ENCODE data around the gene SH3BP1.
A peak's percentile ranks its signal among the peaks of the same experiment; 100 is the strongest.

SH3BP1 gene

DNA sequence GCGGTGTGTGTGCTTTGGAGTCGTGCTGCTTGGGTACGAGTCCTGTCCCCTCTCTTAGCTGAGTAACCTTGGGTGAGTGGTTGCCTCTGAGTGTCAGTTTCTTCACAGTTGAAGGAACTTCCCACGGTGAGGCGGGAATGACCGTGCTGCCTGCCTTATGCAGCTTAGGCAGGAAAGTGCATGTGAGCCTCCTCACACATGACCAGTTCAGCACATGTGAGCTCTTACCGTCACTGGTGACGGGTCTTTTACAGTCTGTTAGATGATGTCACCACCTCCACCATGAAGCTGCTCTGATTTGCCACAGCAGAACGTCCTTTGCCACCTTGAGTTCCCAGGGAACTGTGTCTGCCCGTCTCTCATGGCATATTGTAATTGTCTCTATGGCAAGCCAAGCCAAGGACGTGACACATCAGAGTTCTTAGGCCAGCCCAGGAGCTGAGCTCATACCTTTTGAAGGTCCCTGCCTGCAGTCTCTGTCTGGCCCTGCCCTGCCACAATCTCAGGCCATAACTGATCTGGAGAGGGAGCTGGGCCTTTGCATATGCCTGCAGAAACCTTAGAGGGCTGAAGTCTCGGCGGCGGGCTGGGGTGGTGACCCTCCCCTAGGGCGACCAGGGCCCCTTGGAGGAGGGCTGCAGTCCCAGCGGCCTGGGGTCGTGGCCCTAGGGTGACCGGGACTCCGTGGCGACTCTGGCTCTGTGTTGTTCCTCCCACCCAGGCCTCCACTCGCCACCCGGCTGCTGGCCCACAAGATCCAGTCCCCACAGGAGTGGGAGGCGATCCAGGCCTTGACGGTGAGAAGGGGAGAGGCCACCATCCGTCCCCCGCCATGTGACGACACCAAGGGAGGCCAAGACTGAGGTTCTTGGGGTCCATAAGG is 23.0 kb upstream of the SH3BP1 start:
- ATAC-seq (no peak), DNase-seq (no peak)

DNA sequence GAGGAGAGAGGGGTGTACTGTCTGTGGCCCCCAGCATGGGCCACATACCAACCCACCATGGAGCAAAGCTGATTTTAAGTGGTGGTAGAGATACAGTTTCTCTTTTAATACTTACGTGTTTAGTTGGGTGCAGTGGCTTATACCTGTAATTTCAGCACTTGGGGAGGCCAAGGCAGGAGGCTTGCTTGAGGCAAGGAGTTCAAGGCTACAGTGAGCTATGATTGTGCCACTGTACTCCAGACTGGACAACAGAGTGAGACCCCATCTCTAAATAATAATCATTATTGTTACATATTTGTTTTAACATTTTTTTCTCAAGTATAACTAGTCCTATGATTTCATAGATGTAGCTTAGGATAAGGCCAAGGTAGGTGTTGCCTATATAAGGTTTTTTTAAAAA is 22.0 kb upstream of the SH3BP1 start:
- ATAC-seq (no peak), DNase-seq (no peak)

DNA sequence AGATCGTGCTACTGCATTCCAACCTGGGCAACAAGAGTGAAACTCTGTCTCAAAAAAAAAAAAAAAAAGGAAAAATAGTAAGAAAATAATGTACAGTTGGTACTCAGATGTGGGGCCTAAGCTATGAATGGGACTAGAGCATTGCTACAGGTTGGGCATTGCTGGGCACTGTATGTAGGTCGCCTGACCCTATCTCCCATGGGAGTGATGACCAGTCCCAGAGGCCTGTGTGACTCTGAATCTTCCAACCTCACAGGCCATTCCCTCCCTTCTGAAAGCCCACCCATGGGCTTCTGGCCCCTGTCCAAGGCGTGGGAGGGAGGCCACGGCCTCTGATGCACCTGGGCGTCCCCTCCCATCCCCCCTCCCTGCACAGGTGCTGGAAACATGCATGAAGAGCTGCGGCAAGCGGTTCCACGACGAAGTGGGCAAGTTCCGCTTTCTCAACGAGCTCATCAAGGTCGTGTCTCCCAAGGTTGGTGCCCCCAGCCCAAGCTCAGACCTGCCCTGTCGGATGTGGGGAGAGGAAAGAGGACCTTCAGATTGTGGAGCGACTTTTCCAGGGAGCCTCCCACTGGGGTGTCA is 21.3 kb upstream of the SH3BP1 start:
- ATAC-seq: no peak
- DNase-seq: no peak

DNA sequence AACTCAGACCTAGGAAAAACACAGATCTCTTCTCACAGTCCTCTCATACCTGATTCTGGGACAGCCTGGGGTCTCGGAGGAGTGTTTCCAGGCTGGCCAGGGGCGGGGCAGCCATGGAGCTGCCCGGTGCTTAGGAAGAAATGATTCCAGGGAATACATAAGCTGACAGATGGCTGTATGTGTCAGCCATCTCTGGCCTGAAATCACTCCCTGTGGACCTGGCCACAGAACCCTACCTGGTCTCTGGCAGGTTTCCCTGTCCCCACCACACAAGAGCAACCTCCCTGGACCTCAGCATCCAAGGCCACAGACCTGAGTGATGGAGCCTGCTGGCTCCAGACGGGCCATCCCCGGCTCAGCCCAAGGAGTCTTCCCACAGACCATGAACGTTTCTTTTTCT is 20.8 kb upstream of the SH3BP1 start:
- no peak for DNase-seq
- no peak for ATAC-seq

DNA sequence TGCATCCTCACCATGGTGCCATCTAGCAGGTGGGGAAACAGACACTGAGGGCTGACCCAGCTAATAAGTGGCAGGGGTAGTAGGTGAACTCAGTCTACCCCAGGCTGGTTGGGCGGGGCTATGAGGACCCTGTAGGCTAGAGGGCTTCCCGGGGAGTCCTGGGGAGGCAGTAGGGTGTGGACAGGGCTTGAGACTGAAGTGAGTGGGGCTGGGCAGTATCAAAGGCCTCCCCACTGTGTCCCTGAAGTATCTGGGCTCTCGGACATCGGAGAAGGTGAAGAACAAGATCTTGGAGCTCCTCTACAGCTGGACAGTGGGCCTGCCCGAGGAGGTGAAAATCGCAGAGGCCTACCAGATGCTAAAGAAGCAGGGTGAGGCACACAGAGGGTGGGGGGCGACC is 19.5 kb upstream of the SH3BP1 start:
- DNase-seq (no peak), ATAC-seq (no peak)

DNA sequence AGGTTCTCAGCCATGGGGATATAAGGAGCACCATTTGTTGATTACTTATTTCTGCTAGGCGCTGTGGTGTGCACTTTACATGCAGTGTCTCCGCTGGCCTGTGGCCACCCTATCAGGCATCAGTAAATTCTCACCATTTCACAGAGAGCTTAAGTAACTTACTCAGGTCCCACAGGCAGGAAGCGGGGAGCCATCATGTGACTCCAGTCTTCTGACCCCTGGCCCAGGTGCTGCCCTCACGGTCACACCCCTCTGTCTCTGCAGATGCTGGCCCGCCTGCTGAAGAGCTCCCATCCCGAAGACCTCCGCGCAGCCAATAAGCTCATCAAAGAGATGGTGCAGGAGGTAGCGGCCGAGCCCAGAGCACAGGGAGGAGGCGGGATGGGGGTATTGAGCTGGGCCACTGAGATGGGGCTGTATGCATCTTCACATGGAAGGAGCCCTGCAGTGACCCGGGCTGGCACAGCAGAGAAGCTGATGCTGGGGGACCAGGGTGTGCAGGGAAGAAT is 18.1 kb upstream of the SH3BP1 start:
- DNase-seq: no peak
- no peak for ATAC-seq

DNA sequence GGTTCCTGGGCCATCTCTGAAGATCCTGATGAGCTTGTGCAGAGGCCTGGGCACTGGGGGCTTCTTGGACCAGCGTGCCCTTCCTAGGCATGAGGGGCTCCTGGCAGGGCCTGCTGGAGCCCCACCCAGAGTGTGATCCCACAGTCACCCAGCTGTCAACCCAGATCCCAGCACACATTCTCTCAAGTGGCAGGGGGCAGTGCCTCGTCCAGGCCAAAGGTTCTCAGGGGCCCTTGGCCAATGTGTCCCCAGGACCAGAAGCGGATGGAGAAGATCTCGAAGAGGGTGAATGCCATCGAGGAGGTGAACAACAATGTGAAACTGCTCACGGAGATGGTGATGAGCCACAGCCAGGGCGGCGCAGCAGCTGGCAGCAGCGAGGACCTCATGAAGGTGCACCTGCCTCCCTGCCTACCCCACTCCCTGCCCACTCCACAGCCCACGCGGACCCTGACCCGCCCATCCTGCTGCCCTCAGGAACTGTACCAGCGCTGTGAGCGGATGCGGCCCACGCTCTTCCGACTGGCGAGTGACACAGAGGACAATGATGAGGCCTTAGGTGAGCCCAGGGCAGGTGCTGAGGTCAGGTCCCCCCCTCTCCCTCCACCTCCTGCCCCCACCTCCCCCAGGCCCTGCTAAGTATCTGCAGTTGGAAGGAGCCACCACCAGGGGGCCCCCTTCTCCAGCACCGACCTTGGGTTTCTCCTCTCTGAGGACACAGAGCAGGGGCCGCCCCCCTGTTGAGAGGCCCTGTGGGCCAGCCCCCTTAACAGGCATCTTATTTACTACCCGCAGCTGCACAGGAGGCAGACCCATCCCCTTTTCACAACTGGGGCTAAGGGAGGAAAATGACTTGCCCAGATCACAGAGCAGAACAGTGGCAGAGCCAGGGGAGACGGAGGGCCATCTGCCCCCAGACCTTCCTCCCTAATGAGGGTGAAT is 16.1 kb upstream of the SH3BP1 start:
- DNase-seq: peak; percentile 84

DNA sequence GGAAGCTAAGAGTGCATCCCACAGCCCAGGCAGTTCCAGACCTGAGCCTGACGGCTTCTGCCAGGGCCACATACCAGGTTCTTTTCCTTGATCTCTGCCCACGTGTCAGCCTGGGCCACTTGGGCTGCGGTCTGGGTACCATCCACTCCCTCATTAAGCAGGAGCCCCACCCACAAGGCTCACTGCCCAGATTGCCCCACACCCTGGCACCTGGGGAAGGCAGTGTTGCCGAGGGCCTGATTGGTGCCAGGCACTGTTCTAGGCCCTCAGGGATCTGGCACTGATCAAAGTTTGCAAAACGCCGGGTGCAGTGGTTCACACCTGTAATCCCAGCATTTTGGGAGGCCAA is 15.5 kb upstream of the SH3BP1 start:
- ATAC-seq: no peak

More for the DNA sequence above, 16.1 kb upstream of the SH3BP1 start:
- ATAC-seq: peak; percentile 72

DNA sequence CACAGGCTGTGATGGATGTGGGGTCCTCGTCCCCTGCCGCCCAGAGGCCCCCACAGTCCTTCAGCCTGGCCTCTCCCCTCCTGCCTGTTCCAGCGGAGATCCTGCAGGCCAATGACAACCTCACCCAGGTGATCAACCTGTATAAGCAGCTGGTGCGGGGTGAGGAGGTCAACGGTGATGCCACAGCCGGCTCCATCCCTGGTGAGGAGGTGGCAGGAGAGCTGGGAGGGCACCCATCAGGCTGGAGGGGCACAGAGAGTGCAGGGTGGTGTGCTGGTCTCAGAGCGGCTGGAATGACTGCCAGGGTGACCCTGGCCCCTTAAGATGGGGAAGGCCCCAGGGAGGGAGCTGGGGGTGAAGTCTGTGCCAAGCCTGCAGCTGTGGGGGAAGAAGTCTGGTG is 14.6 kb upstream of the SH3BP1 start:
- ATAC-seq: no peak
- no peak for DNase-seq

More for the DNA sequence above, 15.5 kb upstream of the SH3BP1 start:
- no peak for DNase-seq

DNA sequence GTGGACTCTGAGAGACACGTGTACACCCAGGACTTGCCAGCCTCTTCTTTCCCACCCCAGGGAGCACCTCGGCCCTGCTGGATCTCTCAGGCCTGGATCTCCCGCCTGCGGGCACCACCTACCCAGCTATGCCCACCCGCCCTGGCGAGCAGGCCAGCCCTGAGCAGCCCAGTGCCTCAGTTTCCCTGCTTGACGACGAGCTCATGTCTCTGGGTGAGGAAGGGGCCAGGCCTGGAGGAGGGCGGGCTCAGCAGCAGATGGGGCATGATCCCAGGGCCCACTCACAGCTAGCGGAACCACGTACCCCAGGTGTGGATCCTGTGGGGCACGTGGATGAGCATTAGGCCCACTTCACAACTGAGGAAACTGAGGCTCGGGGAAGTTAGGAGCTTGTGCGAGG is 13.7 kb upstream of the SH3BP1 start:
- ATAC-seq (no peak), DNase-seq (no peak)

DNA sequence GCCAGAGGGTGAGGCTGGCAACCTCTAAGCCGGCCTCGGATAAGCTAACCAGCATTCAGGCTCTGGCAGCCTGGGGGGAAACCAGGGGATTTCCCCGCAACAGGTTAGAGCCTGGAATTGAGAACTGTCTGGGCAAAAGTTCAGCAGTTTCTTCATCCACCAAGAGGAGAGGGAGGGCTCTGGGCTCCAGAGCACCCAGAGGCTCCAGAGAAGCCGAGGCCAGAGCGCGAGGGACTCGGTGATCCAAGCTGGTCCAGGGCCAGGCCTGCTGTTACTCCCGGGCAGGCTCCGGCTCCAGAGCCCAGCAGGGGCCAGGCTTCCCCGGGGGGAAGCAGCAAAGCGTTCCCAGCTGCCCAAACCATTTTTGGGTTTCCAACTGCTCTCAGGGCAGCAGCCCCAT is 13.3 kb upstream of the SH3BP1 start:
- DNase-seq: no peak
- no peak for ATAC-seq

DNA sequence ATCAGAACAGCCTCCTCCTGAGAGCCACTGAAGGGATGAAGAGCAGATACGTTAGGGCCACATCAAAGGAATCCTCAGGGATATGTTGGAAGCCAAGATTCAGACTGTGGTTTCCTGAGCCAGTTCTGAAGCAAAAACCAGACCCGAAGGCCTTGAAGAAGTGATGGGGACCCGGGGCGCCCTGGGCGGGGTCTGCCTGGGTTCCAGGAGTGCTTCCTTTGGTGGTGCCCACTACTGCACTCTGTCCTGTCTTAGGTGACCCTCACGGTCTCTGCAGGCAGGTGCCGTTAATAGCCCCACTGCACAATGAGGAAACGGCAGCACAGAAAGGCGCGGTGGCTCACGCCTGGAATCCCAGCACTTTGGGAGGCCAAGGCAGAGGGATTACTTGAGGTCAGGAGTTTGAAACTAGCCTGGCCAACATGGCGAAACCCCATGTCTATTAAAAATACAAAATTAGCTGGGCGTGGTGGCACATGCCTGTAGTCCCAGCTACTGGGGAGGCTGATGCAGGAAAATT is 12.9 kb upstream of the SH3BP1 start:
- ATAC-seq (no peak), DNase-seq (no peak)

DNA sequence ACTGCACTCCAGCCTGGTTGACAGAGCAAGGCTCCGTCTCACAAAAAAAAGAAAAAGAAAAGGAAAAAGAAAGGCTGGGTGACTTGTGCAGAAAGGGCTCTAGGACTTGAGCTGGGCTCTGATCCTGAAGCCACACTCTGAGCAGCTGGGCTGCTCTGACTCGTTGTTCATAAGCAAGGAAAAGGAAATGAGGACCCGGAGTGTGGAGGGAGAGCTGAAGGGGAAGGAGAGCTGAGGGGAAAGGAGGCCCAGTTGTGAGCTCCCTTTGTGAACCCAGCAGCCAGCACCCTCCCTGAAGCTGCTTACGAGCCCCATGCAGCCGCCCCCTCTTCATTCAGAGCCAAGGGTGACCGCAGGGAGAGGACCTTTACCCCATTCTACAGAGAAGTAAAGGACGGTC is 12.3 kb upstream of the SH3BP1 start:
- ATAC-seq: peak; percentile 24
- DNase-seq: no peak

DNA sequence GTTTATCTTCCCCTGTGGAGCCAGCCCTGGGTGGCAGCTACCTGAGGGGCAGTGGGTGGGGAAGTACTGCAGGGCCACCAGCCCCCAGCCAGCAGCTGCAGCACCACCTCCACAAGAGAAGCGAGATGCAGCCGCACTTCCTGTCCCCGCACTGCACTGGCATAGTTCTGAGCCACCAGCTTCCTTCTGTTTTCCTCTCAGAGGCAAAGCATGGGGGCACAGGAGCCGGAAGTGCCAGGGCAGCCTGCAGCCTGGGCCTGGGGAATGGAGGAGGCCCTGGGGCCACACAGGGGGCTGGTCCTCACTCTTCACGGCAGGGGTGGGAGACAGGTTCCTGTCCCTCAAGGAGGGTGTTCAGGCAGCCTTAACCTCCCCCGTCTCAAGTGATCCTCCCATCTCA is 11.9 kb upstream of the SH3BP1 start:
- ATAC-seq: peak; percentile 50

DNA sequence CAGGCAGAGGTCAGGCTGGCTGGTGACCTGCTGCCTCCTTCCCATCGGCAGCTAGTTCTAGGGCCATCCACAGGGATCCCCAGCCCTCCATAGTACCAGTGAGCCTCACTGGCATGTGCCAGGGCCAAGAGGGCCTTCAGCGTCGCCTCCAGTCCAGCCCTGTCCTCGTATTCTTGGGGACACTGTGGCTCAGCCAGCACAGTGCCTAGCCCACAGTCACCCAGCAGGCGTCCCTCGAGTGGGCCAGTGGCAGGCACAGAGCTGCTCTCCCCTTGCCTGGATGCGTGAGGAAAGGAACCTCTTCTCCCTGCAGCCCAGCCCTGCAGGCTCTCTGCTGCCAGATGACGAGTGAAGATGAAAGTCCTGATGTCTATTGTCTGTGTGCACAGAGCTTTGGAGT is 10.6 kb upstream of the SH3BP1 start:
- ATAC-seq: no peak

More for the DNA sequence above, 11.9 kb upstream of the SH3BP1 start:
- peak; percentile 60 for DNase-seq

DNA sequence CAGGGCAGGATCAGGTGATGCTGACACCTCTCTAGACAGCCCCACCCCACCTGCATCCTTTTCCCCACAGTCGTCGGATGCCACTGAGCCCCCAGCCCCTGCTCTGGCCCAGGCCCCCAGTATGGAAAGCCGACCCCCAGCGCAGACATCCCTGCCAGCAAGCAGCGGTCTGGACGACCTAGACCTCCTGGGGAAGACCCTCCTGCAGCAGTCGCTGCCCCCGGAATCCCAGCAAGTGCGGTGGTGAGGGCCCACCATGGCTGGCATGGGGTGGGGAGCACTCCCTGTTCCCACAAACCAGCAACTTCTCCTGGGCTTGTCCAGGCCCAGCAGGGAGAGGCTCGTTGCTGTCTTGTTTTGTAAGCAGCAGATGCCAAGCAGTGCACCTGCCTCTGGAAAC is 9.5 kb upstream of the SH3BP1 start:
- DNase-seq: no peak

More for the DNA sequence above, 10.6 kb upstream of the SH3BP1 start:
- no peak for DNase-seq

DNA sequence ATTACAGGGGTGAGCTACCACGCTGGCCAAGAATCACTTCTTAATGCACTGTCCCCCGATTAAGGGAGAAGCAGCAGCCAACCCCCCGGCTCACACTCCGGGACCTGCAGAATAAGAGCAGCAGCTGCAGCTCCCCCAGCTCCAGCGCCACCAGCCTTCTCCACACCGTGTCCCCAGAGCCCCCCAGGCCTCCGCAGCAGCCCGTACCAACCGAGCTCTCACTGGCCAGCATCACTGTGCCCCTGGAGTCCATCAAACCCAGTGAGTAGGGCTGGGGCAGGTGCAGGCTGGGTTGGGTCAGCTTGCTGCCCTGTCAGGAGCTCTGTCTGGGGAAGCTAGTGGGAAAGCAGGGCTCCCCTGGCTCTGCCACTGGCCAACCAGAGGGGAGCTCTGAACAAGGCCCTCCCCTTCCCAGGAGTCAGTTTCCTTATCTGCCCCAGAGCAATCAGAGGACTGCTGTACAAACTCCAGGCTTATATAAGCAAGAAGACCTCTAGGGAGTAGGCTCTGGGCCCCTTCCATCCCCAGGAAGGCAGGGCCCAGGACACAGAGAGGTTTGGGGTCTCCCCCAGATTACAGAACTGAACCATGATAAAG is 8.5 kb upstream of the SH3BP1 start:
- DNase-seq: no peak
- ATAC-seq: no peak

More for the DNA sequence above, 9.5 kb upstream of the SH3BP1 start:
- ATAC-seq: no peak

DNA sequence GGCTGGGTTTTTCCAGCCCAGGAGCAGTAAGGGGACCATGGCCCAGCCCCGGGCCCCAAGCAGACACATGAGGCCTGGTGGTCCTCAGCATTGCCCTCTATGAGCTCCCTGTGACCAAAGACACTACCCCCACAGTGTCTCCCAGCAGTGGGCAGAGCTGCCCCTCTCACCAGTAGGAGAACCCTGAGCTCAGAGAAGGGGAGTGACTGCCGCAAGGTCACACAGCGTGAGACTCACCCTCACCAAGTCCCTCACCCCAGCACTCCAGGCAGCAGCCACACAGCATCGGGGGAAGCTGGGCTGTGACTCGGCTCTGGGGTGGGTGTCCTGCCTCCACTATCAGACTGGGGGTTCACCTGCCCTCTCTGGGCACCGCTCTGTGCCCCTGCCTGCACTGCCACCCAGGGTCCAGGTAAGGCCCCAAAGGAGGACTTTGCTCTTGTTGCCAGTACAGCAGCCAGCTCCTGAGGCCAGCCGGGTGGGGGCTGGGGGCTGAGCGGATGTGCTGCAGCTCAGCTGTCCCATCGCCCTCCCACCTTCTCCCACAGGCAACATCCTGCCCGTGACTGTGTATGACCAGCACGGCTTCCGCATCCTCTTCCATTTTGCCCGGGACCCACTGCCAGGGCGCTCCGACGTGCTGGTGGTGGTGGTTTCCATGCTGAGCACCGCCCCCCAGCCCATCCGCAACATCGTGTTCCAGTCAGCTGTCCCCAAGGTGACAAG is 7.9 kb upstream of the SH3BP1 start:
- ATAC-seq (no peak), DNase-seq (no peak)

DNA sequence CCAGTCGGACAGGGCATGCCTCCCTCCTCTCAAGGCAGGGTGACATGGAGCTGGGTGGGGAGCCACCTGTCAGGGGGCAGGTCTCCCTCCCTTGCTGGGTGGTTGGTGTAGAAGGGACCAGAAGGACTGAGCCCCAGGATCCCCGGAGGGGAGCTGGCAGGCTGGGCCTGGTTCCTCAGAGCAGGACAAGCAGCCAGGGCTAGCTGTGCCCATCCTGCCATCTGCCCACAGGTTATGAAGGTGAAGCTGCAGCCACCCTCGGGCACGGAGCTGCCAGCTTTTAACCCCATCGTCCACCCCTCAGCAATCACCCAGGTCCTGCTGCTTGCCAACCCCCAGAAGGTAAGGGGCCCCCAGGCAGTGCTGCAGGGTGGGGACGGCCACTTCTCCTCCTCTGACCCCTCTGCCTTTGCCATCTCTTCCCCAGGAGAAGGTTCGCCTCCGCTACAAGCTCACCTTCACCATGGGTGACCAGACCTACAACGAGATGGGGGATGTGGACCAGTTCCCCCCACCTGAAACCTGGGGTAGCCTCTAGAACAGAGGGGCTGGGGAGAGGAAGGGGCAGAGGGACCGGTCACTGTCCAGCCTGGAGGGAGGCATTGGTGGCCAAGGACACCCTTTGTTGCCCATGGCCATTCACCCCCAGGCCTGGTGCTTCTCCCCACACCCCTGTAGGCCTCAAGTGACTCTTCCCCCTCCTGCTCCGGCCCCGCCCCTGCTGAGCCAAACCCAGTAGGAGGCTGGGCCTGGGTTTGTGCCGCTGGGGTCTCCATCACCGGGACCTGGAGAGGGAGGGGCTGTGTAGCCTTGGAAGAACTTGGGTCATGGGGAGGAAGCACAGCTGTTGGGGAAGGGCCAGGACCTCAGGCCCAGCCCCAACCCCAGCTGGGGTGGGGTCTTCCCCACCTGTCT is 7.0 kb upstream of the SH3BP1 start:
- ATAC-seq (peak; percentile 6), DNase-seq (peak; percentile 67)

DNA sequence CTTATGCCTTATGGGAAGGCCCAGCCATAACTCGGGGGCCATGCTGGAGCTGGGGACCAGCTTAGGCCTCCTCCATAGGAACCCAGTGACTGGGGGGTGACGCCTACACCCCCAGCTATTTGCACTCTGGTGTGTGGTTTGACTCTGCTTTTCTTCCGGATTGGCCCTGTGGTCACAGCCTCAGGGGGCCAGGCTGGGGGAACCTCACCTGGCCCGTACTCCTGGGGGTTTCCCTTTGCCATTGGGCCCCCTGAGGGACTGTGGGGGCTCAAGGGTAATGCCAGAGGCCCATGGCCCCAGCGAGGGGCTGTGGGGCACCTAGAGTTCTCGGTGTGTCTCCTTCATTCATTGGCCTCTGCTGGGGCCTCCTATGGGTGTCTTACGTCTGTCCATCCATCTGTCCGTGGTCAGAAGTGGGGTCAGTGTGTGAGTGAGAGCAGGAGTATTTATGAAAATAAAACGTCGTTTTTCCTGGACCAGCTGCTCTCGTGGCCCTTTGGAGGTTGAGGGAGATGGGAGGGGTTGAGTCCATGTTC is 6.3 kb upstream of the SH3BP1 start:
- ATAC-seq: peak; percentile 69
- DNase-seq: peak; percentile 77
